CD4-positive, alpha-beta T cell (primary cell): ENCODE results near the gene TMEM43. TPM values are rescaled to one million over a fixed set of nuclear protein-coding genes. Genes with fewer than 3 reads are reported as not detected.

Experiments used
- ATAC-seq: fragments of 200-7000 bp; cut with Tn5 transposase; one replicate; pipeline ENCODE4 v1.10.0; 2022; ENCODE audit warnings: mild to moderate bottlenecking; ENCODE audit not compliant: poor library complexity
- CTCF ChIA-PET: fragments of 350-600 bp; sonication (Branson Sonifier 250); formaldehyde crosslinking; loops from one replicate; lab custom pipeline; 2021; ENCODE audit warnings: antibody characterized with exemption, inconsistent platforms; lab: Charles Lee
- POLR2A ChIA-PET: fragments of 350-600 bp; sonication (Branson Sonifier 250); formaldehyde crosslinking; loops from one replicate; lab custom pipeline; 2021; ENCODE audit warnings: antibody characterized with exemption, inconsistent platforms; lab: Charles Lee
- DNase-seq, 14 experiments: peaks; one replicate each; pipeline ENCODE4 v3.0.0-alpha.2; 2013 to 2020; ENCODE audit warnings: mixed read lengths in 2 of 14
- H3K27ac ChIP-seq, 2 donors: one replicate each; pipeline versions ENCODE4 v1.5.1 to v1.7.0; 2013; ENCODE audit warnings: low read length in 2 of 2, low read depth in 1 of 2, mild to moderate bottlenecking in 1 of 2
- H3K27me3 ChIP-seq, 2 experiments: 1 replicate in 1 of 2; 2 replicates in 1 of 2; pipeline versions ENCODE4 v1.6.1 to v1.7.0; 2013; ENCODE audit warnings: low read length in 2 of 2, control low read depth in 1 of 2, mild to moderate bottlenecking in 1 of 2, moderate library complexity in 1 of 2; ENCODE audit not compliant: insufficient read depth in 2 of 2, control insufficient read depth in 1 of 2
- H3K36me3 ChIP-seq: one replicate; pipeline ENCODE4 v1.6.1; 2013; ENCODE audit warnings: low read length, control low read depth; ENCODE audit not compliant: insufficient read depth
- H3K4me1 ChIP-seq: one replicate; pipeline ENCODE4 v1.6.1; 2013; ENCODE audit warnings: low read length, control low read depth; ENCODE audit not compliant: insufficient read depth
- H3K4me3 ChIP-seq: one replicate; pipeline ENCODE4 v1.5.1; 2013; ENCODE audit warnings: mild to moderate bottlenecking, low read length, moderate library complexity
- H3K9me3 ChIP-seq, 2 experiments: 1 replicate in 1 of 2; 2 replicates in 1 of 2; pipeline versions ENCODE4 v1.6.1 to v1.7.0; 2013; ENCODE audit warnings: low read length in 2 of 2, mild to moderate bottlenecking in 2 of 2, control low read depth in 1 of 2, moderate library complexity in 1 of 2; ENCODE audit not compliant: control insufficient read depth in 1 of 2, insufficient read depth in 1 of 2
- H3K27ac Mint-ChIP-seq: one replicate; pipeline ENCODE4 v1.8.0; 2020; ENCODE audit warnings: mixed read lengths
- H3K27me3 Mint-ChIP-seq: one replicate; pipeline ENCODE4 v1.8.0; 2021; ENCODE audit warnings: mixed read lengths
- H3K36me3 Mint-ChIP-seq: one replicate; pipeline ENCODE4 v1.8.0; 2021; ENCODE audit warnings: low read depth, mixed read lengths
- H3K4me1 Mint-ChIP-seq: one replicate; pipeline ENCODE4 v1.8.0; 2021; ENCODE audit warnings: low read depth, mixed read lengths
- H3K4me3 Mint-ChIP-seq: one replicate; pipeline ENCODE4 v1.8.0; 2020; ENCODE audit warnings: mild to moderate bottlenecking, mixed read lengths
- H3K9me3 Mint-ChIP-seq: one replicate; pipeline ENCODE4 v1.8.0; 2020; ENCODE audit warnings: mixed read lengths
- CTCF ChIP-seq: fragments of 200-600 bp; IDR thresholded peaks from one replicate; pipeline ENCODE4 v1.8.0; 2022; ENCODE audit warnings: antibody characterized with exemption, mild to moderate bottlenecking
- intact Hi-C, 2 experiments: fragments of 100-400 bp; cut with DNase I in 1 of 2; cut with micrococcal nuclease in 1 of 2; formaldehyde crosslinking; loops; one replicate each; pipeline versions ENCODE4 v1.15.1 to v1.9.0; 2023 to 2025; cut with DNase I, micrococcal nuclease
- total RNA-seq, 174 experiments: library from RNA in 2 of 174; stranded (reverse) in 2 of 174; gene quantifications; one replicate each; pipeline ENCODE4 v1.2.3 and lab custom pipeline; 2021 to 2026

Gene TMEM43
- total RNA-seq, 2 experiments from 2014 or later, result 24.8 to 27.6 TPM

- H3K9me3 ChIP-seq, result no peaks in the 10 kb centered on the region
- ChIA-PET CTCF (interaction anchor here (1.5 kb wide), 1 partner anchor 25 kb away, joined by 3 read pairs; no protein-coding TSS in a partner anchor), POLR2A (interaction anchor here (1.7 kb wide), 1 partner anchor 28 kb away, joined by 6 read pairs; the partner anchor contains the start of genes LSM3 and XPC)
Observed at GRCh38 chr3:14150491-14151230, 25.8 kb downstream of the TMEM43 start.

GRCh38 chr3:14151471-14152083 is 26.7 kb downstream of the TMEM43 start:
- H3K27me3 Mint-ChIP-seq, result no peaks in the 10 kb centered on the region
- H3K27ac Mint-ChIP-seq, result no peak overlapping the region
- no peaks in the 10 kb centered on the region for H3K27me3 ChIP-seq
- no peaks in the 10 kb centered on the region for H3K9me3 ChIP-seq
- ChIA-PET POLR2A (interaction anchor here (1.3 to 1.7 kb wide), 2 partner anchors 9 to 27 kb away, joined by 4 to 6 read pairs; partner anchors contain the start of genes LSM3 and XPC), CTCF (interaction anchor here (1.5 kb wide), 1 partner anchor 26 kb away, joined by 3 read pairs; no protein-coding TSS in a partner anchor)
- DNase-seq, result no peak
- TF ChIP-seq CTCF, result no peak
- no peak for ATAC-seq
- intact Hi-C loops, result no loop called here
- peaks cover 87% of the 10 kb centered on the region for H3K36me3 ChIP-seq
- no peak overlapping the region for H3K27ac ChIP-seq
- no peak overlapping the region for H3K4me3 Mint-ChIP-seq
- peaks cover 6% of the 10 kb centered on the region for H3K4me1 ChIP-seq
- H3K4me3 ChIP-seq, result no peak overlapping the region
- peaks cover 88% of the 10 kb centered on the region for H3K36me3 Mint-ChIP-seq
- H3K4me1 Mint-ChIP-seq, result peaks cover 7% of the 10 kb centered on the region
- H3K9me3 Mint-ChIP-seq, result no peaks in the 10 kb centered on the region

More at GRCh38 chr3:14150491-14151230, 25.8 kb downstream of the TMEM43 start:
- Histone ChIP-seq H3K27me3 (no peaks in the 10 kb centered on the region), H3K4me3 (no peak overlapping the region), H3K27ac (no peak overlapping the region), H3K36me3 (peaks cover 87% of the 10 kb centered on the region), H3K4me1 (peaks cover 14% of the 10 kb centered on the region)
- intact Hi-C loops, result no loop called here
- H3K9me3 Mint-ChIP-seq, result no peaks in the 10 kb centered on the region
- no peak overlapping the region for H3K4me3 Mint-ChIP-seq
- TF ChIP-seq CTCF, result no peak
- peaks cover 87% of the 10 kb centered on the region for H3K36me3 Mint-ChIP-seq
- no peaks in the 10 kb centered on the region for H3K27me3 Mint-ChIP-seq
- peaks cover 11% of the 10 kb centered on the region for H3K4me1 Mint-ChIP-seq
- peak overlapping the region; percentile 68 for H3K27ac Mint-ChIP-seq
- DNase-seq, result no peak
- no peak for ATAC-seq

GRCh38 chr3:14152233-14152962 is 27.5 kb downstream of the TMEM43 start:
- Histone ChIP-seq H3K4me1 (peaks cover 3% of the 10 kb centered on the region), H3K9me3 (no peaks in the 10 kb centered on the region), H3K27ac (no peak overlapping the region), H3K4me3 (no peak overlapping the region), H3K27me3 (no peaks in the 10 kb centered on the region), H3K36me3 (peaks cover 87% of the 10 kb centered on the region)
- ChIA-PET CTCF (interaction anchor here (0.6 to 1.5 kb wide), 4 partner anchors 8 to 256 kb away, joined by 3 read pairs; no protein-coding TSS in a partner anchor), POLR2A (interaction anchor here (1.0 to 1.9 kb wide), 3 partner anchors 9 to 26 kb away, joined by 3 to 7 read pairs (median 4); partner anchors contain the start of genes LSM3 and XPC)
- peak overlapping the region; percentile 71 for H3K27ac Mint-ChIP-seq
- DNase-seq, result peak in 3 of 14 experiments; percentile 37 to 45 (median 45)
- H3K27me3 Mint-ChIP-seq, result no peaks in the 10 kb centered on the region
- H3K9me3 Mint-ChIP-seq, result no peaks in the 10 kb centered on the region
- peaks cover 88% of the 10 kb centered on the region for H3K36me3 Mint-ChIP-seq
- TF ChIP-seq CTCF, result no peak
- intact Hi-C loops, result no loop called here
- peak; percentile 56 for ATAC-seq
- H3K4me3 Mint-ChIP-seq, result no peak overlapping the region
- H3K4me1 Mint-ChIP-seq, result peaks cover 11% of the 10 kb centered on the region
